Adrenal gland (tissue), 5 donors: ENCODE results near the gene MAEA.

Experiments used
- POLR2A ChIP-seq, 2 donors: fragments of 450-650 bp; IDR thresholded peaks; one replicate each; pipeline ENCODE4 v1.6.1; 2017; ENCODE audit warnings: antibody characterized with exemption in 2 of 2, mild to moderate bottlenecking in 2 of 2, moderate library complexity in 1 of 2
- TF ChIP-seq, protein P1 (sequence below), 6 experiments: fragments of 450-650 bp in 4 of 6; fragments of 200-600 bp in 2 of 6; sonication (generic) in 1 of 6; IDR thresholded peaks; 1 replicate in 5 of 6; 2 replicates in 1 of 6; pipeline versions ENCODE4 v1.5.1 to v1.8.0; 2016 to 2021; ENCODE audit warnings: antibody characterized with exemption in 6 of 6, mild to moderate bottlenecking in 2 of 6, moderate library complexity in 1 of 6
- donor health status: DM: no; HTN: no; CAD: no.

DNA sequence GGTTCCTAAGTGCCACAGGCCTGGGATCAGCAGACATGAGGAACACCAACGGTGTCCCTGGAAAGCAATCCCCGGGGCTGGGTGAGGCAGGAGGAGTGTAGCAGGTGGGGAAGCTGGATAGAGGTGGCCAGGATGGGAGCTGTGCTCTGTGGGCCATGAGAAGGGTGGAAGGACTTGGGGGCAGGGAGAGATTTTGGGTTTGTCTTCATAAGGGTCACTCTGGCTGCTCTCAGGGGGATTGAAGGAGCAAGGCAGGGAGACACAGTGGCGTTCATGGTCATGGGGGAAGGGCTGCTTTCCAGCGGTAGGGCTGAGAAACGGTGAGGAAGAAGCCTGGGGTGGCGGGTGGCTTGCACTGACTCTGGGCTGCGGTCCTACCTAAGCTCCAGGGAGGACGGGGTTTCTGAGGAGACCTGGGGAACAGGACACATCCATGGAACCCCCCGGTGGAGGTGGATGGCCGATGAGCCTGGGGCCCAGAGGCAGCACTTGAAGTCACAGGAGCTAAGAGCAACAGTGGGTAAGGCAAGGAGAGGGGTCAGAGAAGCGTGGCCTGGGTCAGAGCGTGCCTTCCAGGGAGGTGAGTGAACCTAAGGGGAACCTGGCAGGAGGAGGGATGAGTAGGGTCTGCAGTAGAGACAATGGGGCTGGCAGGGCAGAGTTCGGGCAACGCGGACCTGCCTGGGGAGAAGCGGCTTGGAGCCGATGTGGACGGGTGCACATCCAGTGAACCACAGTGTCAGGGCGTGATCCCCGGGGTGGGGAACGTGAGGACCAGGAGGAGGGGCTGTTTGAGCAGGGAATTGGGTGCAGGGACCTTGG is 28.4 kb upstream of the MAEA start:
- TF ChIP-seq POLR2A (IDR thresholded peaks at IDR 0.05) = no peak
- TF ChIP-seq, protein P1, sequence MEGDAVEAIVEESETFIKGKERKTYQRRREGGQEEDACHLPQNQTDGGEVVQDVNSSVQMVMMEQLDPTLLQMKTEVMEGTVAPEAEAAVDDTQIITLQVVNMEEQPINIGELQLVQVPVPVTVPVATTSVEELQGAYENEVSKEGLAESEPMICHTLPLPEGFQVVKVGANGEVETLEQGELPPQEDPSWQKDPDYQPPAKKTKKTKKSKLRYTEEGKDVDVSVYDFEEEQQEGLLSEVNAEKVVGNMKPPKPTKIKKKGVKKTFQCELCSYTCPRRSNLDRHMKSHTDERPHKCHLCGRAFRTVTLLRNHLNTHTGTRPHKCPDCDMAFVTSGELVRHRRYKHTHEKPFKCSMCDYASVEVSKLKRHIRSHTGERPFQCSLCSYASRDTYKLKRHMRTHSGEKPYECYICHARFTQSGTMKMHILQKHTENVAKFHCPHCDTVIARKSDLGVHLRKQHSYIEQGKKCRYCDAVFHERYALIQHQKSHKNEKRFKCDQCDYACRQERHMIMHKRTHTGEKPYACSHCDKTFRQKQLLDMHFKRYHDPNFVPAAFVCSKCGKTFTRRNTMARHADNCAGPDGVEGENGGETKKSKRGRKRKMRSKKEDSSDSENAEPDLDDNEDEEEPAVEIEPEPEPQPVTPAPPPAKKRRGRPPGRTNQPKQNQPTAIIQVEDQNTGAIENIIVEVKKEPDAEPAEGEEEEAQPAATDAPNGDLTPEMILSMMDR (IDR thresholded peaks at IDR 0.05) = no peak
